HG02759 (cell line): Measurements from ENCODE around the gene EFNA3.

ENCODE experiments used
- ATAC-seq: cut with Tn5 transposase; IDR thresholded peaks from one replicate; pipeline ENCODE4 v1.9.1; 2021; ENCODE audit warnings: mild to moderate bottlenecking, moderate library complexity; ENCODE audit not compliant: unreplicated experiment

The EFNA3 gene

GRCh38 chr1:155083052-155083541, 4.5 kb downstream of the EFNA3 start:
- no peak for ATAC-seq

- no peak for ATAC-seq
Observed at GRCh38 chr1:155083865-155084721, 5.5 kb downstream of the EFNA3 start.

- peak; percentile 79 for ATAC-seq
Observed at GRCh38 chr1:155084722-155085503, 6.3 kb downstream of the EFNA3 start.

- ATAC-seq = no peak
Observed at GRCh38 chr1:155085504-155086127, 7.0 kb downstream of the EFNA3 start.

- ATAC-seq = no peak
Observed at GRCh38 chr1:155086128-155086741, 7.6 kb downstream of the EFNA3 start.

GRCh38 chr1:155086856-155087535, 8.4 kb downstream of the EFNA3 start:
- no peak for ATAC-seq

- ATAC-seq = no peak
Observed at GRCh38 chr1:155091071-155092051, 12.7 kb downstream of the EFNA3 start.

GRCh38 chr1:155092131-155092530, 13.5 kb downstream of the EFNA3 start:
- no peak for ATAC-seq

GRCh38 chr1:155092641-155093040, 14.0 kb downstream of the EFNA3 start:
- no peak for ATAC-seq

GRCh38 chr1:155093911-155094621, 15.4 kb downstream of the EFNA3 start:
- ATAC-seq = no peak

GRCh38 chr1:155094622-155094948, 15.9 kb downstream of the EFNA3 start:
- ATAC-seq = no peak

- no peak for ATAC-seq
Observed at GRCh38 chr1:155099331-155099730, 20.7 kb downstream of the EFNA3 start.

- ATAC-seq = no peak
Observed at GRCh38 chr1:155103325-155103724, 24.7 kb downstream of the EFNA3 start.

- ATAC-seq = no peak
Observed at GRCh38 chr1:155104605-155105534, 26.2 kb downstream of the EFNA3 start.

GRCh38 chr1:155105604-155106011, 27.0 kb downstream of the EFNA3 start:
- no peak for ATAC-seq

- ATAC-seq = no peak
Observed at GRCh38 chr1:155106862-155107261, 28.2 kb downstream of the EFNA3 start.
